ENCODE data around the gene CCDC186.
A peak's percentile ranks its signal among the peaks of the same experiment; 100 is the strongest.

Gene CCDC186

DNA sequence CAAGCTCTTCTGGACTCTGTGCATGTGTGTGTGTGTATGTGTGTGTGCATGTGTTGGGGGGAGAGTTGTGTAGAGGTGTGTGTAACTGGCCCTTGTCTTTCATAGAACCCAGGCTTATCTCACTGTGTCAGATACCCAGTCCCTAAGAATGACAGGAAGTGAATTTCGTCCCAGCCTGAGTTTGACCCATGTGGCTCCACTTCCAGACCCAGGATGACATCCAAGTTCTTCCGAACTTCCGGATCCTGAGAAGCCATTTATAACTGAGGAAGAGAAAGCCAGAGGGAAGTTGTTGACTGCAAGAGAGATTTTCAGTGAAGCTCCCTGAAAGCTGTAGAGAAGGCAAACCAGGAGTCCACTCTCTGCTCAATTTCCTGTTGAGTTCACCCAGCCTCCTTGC lies 77.1 kb downstream of the CCDC186 start:
- no peak for DNase-seq (ENCODE audit: low spot score in 2 of 2)
- peaks cover 62% of the 10 kb centered on the region for H3K4me1 Mint-ChIP-seq
- H3K27me3 Mint-ChIP-seq: peaks cover 22% of the 10 kb centered on the region
- ATAC-seq (replicated peaks; ENCODE audit: extremely low read depth, poor library complexity, severe bottlenecking): no peak
- no peaks in the 10 kb centered on the region for H3K9me3 Mint-ChIP-seq
- no peaks in the 10 kb centered on the region for H3K36me3 Mint-ChIP-seq (ENCODE audit: insufficient read depth)
- H3K27ac Mint-ChIP-seq (ENCODE audit: low read depth): no peak overlapping the region
- H3K4me3 Mint-ChIP-seq: no peak overlapping the region

DNA sequence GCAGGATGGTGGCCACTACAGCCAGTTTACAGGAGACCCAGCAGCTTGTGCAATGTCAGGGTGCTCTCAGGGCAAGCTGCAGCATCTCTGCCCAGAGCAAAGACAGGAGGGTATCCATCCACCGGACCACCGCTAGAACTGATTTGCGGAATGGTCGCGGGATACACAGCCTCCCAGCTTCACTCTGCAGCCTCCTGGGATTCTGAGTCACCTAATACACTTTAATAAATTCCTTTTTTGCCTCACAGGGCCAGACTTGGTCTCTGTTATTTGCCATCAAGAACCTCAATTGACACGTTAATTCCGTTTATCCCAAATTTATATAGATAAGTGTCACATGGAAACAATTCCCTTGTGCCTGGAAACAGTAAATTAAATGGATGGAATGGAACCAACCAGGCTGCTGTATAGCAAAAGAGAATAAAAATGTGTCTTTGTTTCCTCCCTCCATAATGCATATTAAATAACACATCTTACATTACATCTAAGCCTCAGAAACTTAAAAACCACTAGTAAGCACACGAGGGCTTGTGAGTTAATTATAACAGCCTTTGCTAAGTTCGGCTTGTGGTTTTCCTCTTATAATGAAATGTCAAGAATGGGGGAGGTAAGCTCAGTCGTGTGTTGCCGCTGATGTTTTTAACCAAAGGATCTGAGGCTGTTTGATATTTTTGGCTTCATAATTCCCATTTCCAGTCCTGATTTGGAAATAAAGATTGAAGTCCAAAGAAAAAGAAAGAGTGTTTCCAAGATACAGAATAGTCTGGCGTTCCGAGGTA lies 78.3 kb downstream of the CCDC186 start:
- Mint-ChIP-seq H3K36me3 (ENCODE audit: insufficient read depth) (no peaks in the 10 kb centered on the region), H3K9me3 (no peaks in the 10 kb centered on the region), H3K27ac (ENCODE audit: low read depth) (peak overlapping the region; percentile 80), H3K4me3 (peak overlapping the region; percentile 54), H3K4me1 (peaks cover 53% of the 10 kb centered on the region), H3K27me3 (peaks cover 11% of the 10 kb centered on the region)
- ATAC-seq (replicated peaks; ENCODE audit: extremely low read depth, poor library complexity, severe bottlenecking) (peak; percentile 83), DNase-seq (ENCODE audit: low spot score in 2 of 2) (no peak)

DNA sequence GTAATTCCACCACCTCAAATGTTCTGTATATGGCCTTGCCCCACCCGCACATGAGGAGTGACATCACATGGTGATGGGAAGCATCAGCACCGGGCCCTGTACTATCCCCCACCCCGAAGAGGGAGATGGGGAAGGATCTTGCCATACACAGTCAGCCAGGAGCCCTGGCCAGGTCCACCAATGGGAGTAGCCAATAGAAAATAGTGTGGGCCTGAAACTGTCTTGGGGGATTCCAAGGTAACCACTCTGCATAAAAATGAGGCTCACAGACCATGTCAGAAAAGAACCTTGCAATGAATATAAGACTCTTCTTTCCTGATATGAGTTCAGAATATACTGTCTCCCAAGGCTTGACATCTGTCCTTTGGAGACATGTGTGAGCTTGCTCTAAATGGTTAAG lies 79.2 kb downstream of the CCDC186 start:
- H3K27ac Mint-ChIP-seq (ENCODE audit: low read depth): peak overlapping the region; percentile 41
- DNase-seq (ENCODE audit: low spot score in 2 of 2) (no peak), ATAC-seq (replicated peaks; ENCODE audit: extremely low read depth, poor library complexity, severe bottlenecking) (no peak)
- H3K36me3 Mint-ChIP-seq (ENCODE audit: insufficient read depth): no peaks in the 10 kb centered on the region
- H3K4me1 Mint-ChIP-seq: peaks cover 44% of the 10 kb centered on the region
- no peak overlapping the region for H3K4me3 Mint-ChIP-seq
- peaks cover 1% of the 10 kb centered on the region for H3K27me3 Mint-ChIP-seq
- H3K9me3 Mint-ChIP-seq: no peaks in the 10 kb centered on the region

DNA sequence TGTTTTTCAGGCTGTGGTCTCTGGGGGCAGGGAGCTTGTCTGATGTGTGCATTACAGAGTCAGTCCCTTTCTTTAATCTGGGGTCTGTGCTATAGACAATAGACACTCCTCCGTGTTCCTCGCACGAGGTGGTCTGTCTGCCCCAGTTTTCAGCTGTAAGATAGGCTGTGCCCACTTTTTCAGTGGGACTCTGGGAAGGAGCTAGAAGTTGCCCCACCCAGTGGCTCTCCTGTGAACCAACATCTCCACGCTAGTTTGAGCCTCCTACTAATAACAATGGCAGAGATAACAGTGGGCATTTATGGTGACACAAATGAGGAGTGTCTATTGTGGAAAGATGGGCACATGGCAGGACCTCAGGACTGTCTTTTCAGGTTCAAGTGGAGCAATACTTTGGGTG lies 86.3 kb downstream of the CCDC186 start:
- no peak overlapping the region for H3K4me3 Mint-ChIP-seq
- no peak for DNase-seq (ENCODE audit: low spot score in 2 of 2)
- H3K27me3 Mint-ChIP-seq: no peaks in the 10 kb centered on the region
- no peak for ATAC-seq (replicated peaks; ENCODE audit: extremely low read depth, poor library complexity, severe bottlenecking)
- no peaks in the 10 kb centered on the region for H3K9me3 Mint-ChIP-seq
- H3K27ac Mint-ChIP-seq (ENCODE audit: low read depth): no peak overlapping the region
- no peaks in the 10 kb centered on the region for H3K36me3 Mint-ChIP-seq (ENCODE audit: insufficient read depth)
- H3K4me1 Mint-ChIP-seq: no peaks in the 10 kb centered on the region

DNA sequence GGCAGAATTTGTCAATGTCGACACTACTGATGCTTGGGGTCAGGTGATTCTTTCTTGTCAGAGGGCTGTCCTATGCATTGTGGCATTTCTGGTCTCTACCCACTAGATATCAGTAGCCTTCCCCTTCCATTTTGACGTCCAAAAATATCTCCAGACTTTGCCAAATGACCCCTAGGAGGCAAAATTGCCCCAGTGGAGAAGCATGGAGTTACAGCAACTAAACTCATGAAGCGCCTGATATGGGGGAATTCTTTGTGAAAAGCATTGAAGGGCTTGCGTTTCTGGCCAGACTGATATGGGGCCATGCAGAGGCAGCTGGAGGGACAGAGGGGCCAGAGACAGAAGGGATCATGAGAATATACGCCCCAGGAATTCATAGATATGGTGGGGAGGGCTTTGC lies 86.7 kb downstream of the CCDC186 start:
- ATAC-seq (replicated peaks; ENCODE audit: extremely low read depth, poor library complexity, severe bottlenecking) (no peak), DNase-seq (ENCODE audit: low spot score in 2 of 2) (no peak)
- H3K4me3 Mint-ChIP-seq: no peak overlapping the region
- H3K4me1 Mint-ChIP-seq: no peaks in the 10 kb centered on the region
- no peaks in the 10 kb centered on the region for H3K9me3 Mint-ChIP-seq
- H3K36me3 Mint-ChIP-seq (ENCODE audit: insufficient read depth): no peaks in the 10 kb centered on the region
- H3K27ac Mint-ChIP-seq (ENCODE audit: low read depth): no peak overlapping the region
- no peaks in the 10 kb centered on the region for H3K27me3 Mint-ChIP-seq

DNA sequence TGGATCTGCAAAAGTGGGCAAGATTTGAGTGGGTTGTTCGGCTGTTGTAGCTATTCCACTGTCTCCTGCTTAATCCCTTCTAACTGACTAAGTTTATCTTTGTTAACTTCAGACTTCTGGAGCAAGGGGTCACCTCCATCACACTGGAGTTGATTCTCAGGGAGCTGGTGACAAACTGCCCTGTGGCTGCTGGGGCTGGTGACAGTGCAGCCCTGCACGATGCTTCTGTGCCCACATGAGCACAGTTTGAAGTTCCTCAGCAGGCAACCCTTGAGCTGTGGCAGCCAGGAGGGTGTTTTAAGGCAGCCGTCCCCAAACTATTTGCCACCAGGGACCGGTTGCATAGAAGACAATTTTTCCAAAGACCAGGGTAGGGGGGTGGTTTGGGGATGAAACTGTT lies 89.8 kb downstream of the CCDC186 start:
- Mint-ChIP-seq H3K27ac (ENCODE audit: low read depth) (no peak overlapping the region), H3K9me3 (no peaks in the 10 kb centered on the region), H3K36me3 (ENCODE audit: insufficient read depth) (no peaks in the 10 kb centered on the region), H3K27me3 (no peaks in the 10 kb centered on the region), H3K4me3 (no peak overlapping the region), H3K4me1 (no peaks in the 10 kb centered on the region)
- DNase-seq (ENCODE audit: low spot score in 2 of 2): no peak
- no peak for ATAC-seq (replicated peaks; ENCODE audit: extremely low read depth, poor library complexity, severe bottlenecking)

DNA sequence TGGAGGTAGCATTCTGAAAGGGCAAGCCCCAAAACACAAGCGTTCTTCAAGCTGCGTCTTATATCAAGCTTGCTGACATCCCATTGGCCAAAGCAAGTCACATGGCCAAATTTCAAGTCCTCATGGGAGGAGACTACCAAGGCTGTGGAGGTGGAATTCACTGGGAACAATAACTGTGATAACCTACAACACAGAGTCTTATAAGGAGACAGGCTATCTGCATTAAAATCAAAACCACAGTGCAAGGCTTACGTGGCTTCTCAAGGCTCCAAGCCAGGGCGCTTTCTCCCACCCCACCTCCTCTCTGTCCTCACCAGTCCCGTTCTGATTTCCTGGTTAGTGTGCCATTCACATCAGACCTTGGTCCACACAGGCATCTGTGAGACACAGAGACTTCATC lies 91.0 kb downstream of the CCDC186 start:
- ATAC-seq (replicated peaks; ENCODE audit: extremely low read depth, poor library complexity, severe bottlenecking): no peak

DNA sequence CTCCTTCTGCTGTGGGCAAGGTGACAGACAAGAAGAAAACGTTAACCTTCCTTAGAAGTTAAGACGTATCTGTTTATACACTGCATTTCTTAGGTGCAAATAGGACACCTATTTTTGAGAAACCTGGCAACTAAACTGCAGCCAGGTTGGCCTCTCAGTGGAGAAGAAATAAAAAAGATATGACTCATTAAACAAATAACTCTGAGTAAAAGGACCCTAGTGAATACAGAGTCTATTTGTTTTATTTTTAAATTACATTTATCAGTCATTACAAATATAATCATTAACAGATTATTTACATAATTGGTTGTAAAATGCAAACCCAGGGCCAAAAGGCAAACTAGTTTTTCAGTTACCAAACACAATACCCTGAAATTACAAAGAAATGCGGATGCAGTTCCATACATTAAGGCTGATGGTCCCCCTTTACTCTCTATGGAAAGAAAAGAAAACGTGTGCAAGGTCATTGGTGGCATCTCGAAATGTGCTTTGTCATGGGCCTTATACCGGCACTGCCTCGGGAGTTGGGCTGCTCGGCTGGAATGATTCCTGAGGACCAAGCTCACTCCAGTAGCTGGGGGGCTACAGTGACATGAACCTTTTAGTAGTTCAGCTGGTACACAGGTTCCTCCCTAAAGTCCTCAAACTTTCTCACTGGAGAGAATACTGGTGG lies 92.0 kb downstream of the CCDC186 start:
- H3K36me3 Mint-ChIP-seq (ENCODE audit: insufficient read depth): no peaks in the 10 kb centered on the region
- H3K4me3 Mint-ChIP-seq: no peak overlapping the region
- H3K27me3 Mint-ChIP-seq: no peaks in the 10 kb centered on the region
- DNase-seq (ENCODE audit: low spot score in 2 of 2) (no peak), ATAC-seq (replicated peaks; ENCODE audit: extremely low read depth, poor library complexity, severe bottlenecking) (no peak)
- H3K4me1 Mint-ChIP-seq: no peaks in the 10 kb centered on the region
- no peaks in the 10 kb centered on the region for H3K9me3 Mint-ChIP-seq
- H3K27ac Mint-ChIP-seq (ENCODE audit: low read depth): no peak overlapping the region

More for the DNA sequence above, 91.0 kb downstream of the CCDC186 start:
- H3K27ac Mint-ChIP-seq (ENCODE audit: low read depth): no peak overlapping the region
- H3K4me1 Mint-ChIP-seq: no peaks in the 10 kb centered on the region
- H3K36me3 Mint-ChIP-seq (ENCODE audit: insufficient read depth): no peaks in the 10 kb centered on the region
- H3K27me3 Mint-ChIP-seq: no peaks in the 10 kb centered on the region
- DNase-seq (ENCODE audit: low spot score in 2 of 2): no peak
- no peak overlapping the region for H3K4me3 Mint-ChIP-seq
- no peaks in the 10 kb centered on the region for H3K9me3 Mint-ChIP-seq

DNA sequence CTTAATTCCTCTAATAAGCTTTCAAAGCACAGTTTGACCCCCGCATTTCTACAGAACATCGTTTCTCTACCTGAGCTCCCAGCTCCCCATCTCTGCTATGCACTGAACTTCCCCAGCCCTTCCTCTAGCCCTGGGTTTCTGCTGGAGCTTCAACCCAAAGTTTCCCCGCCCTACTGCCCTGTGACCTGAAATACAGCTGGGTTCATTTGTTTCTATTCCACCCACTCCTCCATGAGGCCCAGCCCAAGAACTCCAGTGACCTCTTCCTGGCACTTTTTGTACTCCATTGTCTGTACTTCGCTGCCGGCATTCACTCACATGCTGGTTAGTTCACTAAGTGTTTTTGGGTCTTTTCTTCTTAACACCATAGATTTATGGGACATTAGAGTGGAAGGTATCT lies 94.6 kb downstream of the CCDC186 start:
- ATAC-seq (replicated peaks; ENCODE audit: extremely low read depth, poor library complexity, severe bottlenecking): no peak
- H3K9me3 Mint-ChIP-seq: no peaks in the 10 kb centered on the region
- no peak overlapping the region for H3K27ac Mint-ChIP-seq (ENCODE audit: low read depth)
- DNase-seq (ENCODE audit: low spot score in 2 of 2): no peak
- H3K4me1 Mint-ChIP-seq: no peaks in the 10 kb centered on the region
- no peak overlapping the region for H3K4me3 Mint-ChIP-seq
- H3K27me3 Mint-ChIP-seq: no peaks in the 10 kb centered on the region
- H3K36me3 Mint-ChIP-seq (ENCODE audit: insufficient read depth): no peaks in the 10 kb centered on the region

DNA sequence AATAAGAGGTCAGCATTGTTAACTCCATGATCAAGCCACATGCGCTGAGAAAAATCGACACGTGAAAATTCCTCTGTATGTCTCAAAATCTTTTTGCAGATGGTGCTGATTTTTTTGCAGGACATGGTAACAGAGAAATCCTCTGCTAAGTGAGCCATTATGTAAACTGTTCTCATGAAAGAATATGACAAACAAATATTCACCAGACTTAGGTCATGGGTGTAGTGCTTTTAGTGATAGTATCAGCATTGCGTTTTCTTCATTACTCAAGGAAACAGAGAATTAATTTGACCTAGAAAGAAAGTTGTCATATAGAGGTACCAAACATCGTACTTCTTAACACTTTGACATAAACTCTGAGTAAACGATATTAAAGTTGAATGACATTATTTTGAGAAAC lies 95.7 kb downstream of the CCDC186 start:
- Mint-ChIP-seq H3K27me3 (no peaks in the 10 kb centered on the region), H3K36me3 (ENCODE audit: insufficient read depth) (no peaks in the 10 kb centered on the region), H3K4me1 (peaks cover 6% of the 10 kb centered on the region), H3K27ac (ENCODE audit: low read depth) (no peak overlapping the region), H3K4me3 (no peak overlapping the region), H3K9me3 (no peaks in the 10 kb centered on the region)
- no peak for DNase-seq (ENCODE audit: low spot score in 2 of 2)
- no peak for ATAC-seq (replicated peaks; ENCODE audit: extremely low read depth, poor library complexity, severe bottlenecking)

DNA sequence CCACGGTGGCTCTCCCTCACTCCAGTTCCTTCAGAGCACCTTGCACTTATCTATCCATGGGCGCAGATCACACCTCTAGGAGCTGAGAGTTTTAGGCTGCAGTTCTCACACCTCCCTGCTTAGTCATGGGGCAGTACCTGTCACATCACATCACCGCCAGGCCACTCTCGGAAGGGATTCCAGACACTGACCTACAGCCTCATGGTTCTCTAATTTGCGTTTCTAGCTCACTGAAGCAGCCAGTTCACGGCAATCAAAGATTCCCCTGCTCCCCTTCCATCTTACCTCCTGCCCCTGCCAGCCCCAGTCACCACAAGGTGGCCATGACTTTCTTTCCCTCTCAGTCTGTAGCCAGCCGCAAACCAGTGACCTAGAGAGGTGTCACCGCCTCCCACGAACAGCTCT lies 96.2 kb downstream of the CCDC186 start:
- no peak for DNase-seq (ENCODE audit: low spot score in 2 of 2)
- no peak overlapping the region for H3K4me3 Mint-ChIP-seq
- no peak for ATAC-seq (replicated peaks; ENCODE audit: extremely low read depth, poor library complexity, severe bottlenecking)
- H3K36me3 Mint-ChIP-seq (ENCODE audit: insufficient read depth): no peaks in the 10 kb centered on the region
- no peaks in the 10 kb centered on the region for H3K9me3 Mint-ChIP-seq
- peaks cover 7% of the 10 kb centered on the region for H3K4me1 Mint-ChIP-seq
- H3K27me3 Mint-ChIP-seq: no peaks in the 10 kb centered on the region
- H3K27ac Mint-ChIP-seq (ENCODE audit: low read depth): no peak overlapping the region

DNA sequence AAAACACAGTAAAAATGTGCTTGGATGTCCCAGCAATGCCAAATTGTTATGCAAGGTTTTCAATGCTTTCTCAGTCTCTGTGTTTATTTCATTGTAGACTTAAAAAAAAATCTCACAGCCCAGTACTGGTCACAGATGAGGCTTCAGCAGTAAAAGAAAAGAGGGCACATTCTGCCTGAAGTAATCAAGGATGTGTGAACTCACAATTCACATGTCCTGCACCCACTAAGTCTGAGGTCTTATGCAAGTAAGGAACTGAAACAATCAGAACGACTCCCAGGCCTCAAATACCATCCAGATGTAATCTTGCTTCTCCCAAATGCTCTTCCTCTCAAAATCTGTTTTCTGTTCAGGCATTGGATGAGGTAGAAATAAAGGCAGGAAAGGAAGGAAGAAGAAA lies 96.7 kb downstream of the CCDC186 start:
- no peak for DNase-seq (ENCODE audit: low spot score in 2 of 2)
- Mint-ChIP-seq H3K4me1 (peaks cover 7% of the 10 kb centered on the region), H3K4me3 (no peak overlapping the region), H3K36me3 (ENCODE audit: insufficient read depth) (no peaks in the 10 kb centered on the region), H3K9me3 (no peaks in the 10 kb centered on the region), H3K27ac (ENCODE audit: low read depth) (no peak overlapping the region), H3K27me3 (no peaks in the 10 kb centered on the region)
- ATAC-seq (replicated peaks; ENCODE audit: extremely low read depth, poor library complexity, severe bottlenecking): no peak

DNA sequence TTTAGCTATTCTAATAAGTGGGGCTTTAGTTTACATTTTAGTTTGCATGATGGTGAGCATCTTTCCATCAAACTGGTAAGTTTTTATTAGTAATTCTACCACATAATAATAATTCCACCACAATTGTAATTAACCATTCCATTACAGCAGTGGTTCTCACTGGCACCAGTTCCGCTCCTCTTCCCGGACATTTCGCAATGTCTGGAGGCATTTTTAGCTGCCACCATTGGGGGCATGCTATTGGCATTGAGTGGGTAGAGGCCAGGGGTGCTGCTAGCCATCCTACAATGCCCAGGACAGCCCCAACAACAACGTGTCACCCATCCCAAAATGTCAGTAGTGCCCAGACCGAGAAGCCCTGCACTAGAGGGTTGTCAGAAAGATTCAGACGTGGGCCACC lies 98.9 kb downstream of the CCDC186 start:
- DNase-seq (ENCODE audit: low spot score in 2 of 2): no peak
- H3K27ac Mint-ChIP-seq (ENCODE audit: low read depth): no peak overlapping the region
- no peaks in the 10 kb centered on the region for H3K27me3 Mint-ChIP-seq
- H3K9me3 Mint-ChIP-seq: no peaks in the 10 kb centered on the region
- no peaks in the 10 kb centered on the region for H3K36me3 Mint-ChIP-seq (ENCODE audit: insufficient read depth)
- no peak for ATAC-seq (replicated peaks; ENCODE audit: extremely low read depth, poor library complexity, severe bottlenecking)
- no peak overlapping the region for H3K4me3 Mint-ChIP-seq
- peaks cover 7% of the 10 kb centered on the region for H3K4me1 Mint-ChIP-seq

All from central memory CD8-positive, alpha-beta T cell (primary cell).